OCI-LY1 (cell line): ENCODE data around the gene AP2A1.

ENCODE experiments used
- H2AFZ ChIP-seq: fragments of 200-600 bp; sonication (generic), shearing (Covaris generic); 2 replicates; pipeline ENCODE4 v1.6.0; 2014; ENCODE audit warnings: antibody characterized with exemption, mild to moderate bottlenecking, low read length
- H3F3A ChIP-seq: fragments of 200-600 bp; sonication (generic), shearing (Covaris generic); 2 replicates; pipeline ENCODE4 v1.6.0; 2014; ENCODE audit warnings: mild to moderate bottlenecking, antibody characterized with exemption, low read length, moderate library complexity; ENCODE audit not compliant: insufficient read depth
- H3K27ac ChIP-seq: fragments of 200-600 bp; sonication (generic); 2 replicates; pipeline ENCODE4 v1.5.1; 2014; ENCODE audit warnings: low read length, mixed run types, mild to moderate bottlenecking, low read depth; ENCODE audit not compliant: poor library complexity, severe bottlenecking
- H3K27me3 ChIP-seq: fragments of 200-600 bp; sonication (generic); 2 replicates; pipeline ENCODE4 v1.6.0; 2014; ENCODE audit warnings: antibody characterized with exemption, mild to moderate bottlenecking, low read length, moderate library complexity; ENCODE audit not compliant: insufficient read depth
- H3K36me3 ChIP-seq: fragments of 200-600 bp; sonication (generic); 2 replicates; pipeline ENCODE4 v1.6.1; 2014; ENCODE audit warnings: mild to moderate bottlenecking, antibody characterized with exemption, low read length, moderate library complexity, mixed read lengths; ENCODE audit not compliant: insufficient read depth
- H3K4me1 ChIP-seq: fragments of 200-600 bp; sonication (generic); 2 replicates; pipeline ENCODE4 v1.5.1; 2014; ENCODE audit warnings: mild to moderate bottlenecking, low read length, moderate library complexity; ENCODE audit not compliant: insufficient read depth, severe bottlenecking
- H3K4me2 ChIP-seq: fragments of 200-600 bp; sonication (generic), shearing (Covaris generic); 2 replicates; pipeline ENCODE4 v1.6.1; 2014; ENCODE audit warnings: low read length
- H3K4me3 ChIP-seq: fragments of 200-600 bp; sonication (generic); 2 replicates; pipeline ENCODE4 v1.5.1; 2014; ENCODE audit warnings: low read length, low read depth, mild to moderate bottlenecking, mixed read lengths; ENCODE audit not compliant: poor library complexity, severe bottlenecking
- H3K79me2 ChIP-seq: fragments of 200-600 bp; shearing (Covaris generic); 2 replicates; pipeline ENCODE4 v1.6.1; 2016; ENCODE audit warnings: mixed run types, low read length, mixed read lengths; ENCODE audit not compliant: insufficient read depth
- H3K9ac ChIP-seq: fragments of 200-600 bp; sonication (generic), shearing (Covaris generic); 2 replicates; pipeline ENCODE4 v1.6.1; 2014; ENCODE audit warnings: mild to moderate bottlenecking, low read length, mixed read lengths
- H3K9me2 ChIP-seq: fragments of 200-600 bp; sonication (generic), shearing (Covaris generic); 2 replicates; pipeline ENCODE4 v1.6.1; 2014; ENCODE audit warnings: low read depth, mild to moderate bottlenecking, low read length, mixed read lengths
- H3K9me3 ChIP-seq: fragments of 200-600 bp; shearing (Covaris generic); 2 replicates; pipeline ENCODE4 v1.6.1; 2014; ENCODE audit warnings: low read length, mixed read lengths
- H4K20me1 ChIP-seq: fragments of 200-600 bp; sonication (generic), shearing (Covaris generic); 2 replicates; pipeline ENCODE4 v1.6.0; 2016; ENCODE audit warnings: mild to moderate bottlenecking, low read length; ENCODE audit not compliant: insufficient read depth
- EZH2 ChIP-seq: fragments of 200-600 bp; sonication (generic), shearing (Covaris generic); IDR thresholded peaks from 2 replicates; pipeline ENCODE4 v1.8.0; 2017; ENCODE audit warnings: borderline replicate concordance, mixed run types, mild to moderate bottlenecking, antibody characterized with exemption, low read length, moderate library complexity, mixed read lengths
- TF ChIP-seq, protein P1 (sequence below): fragments of 200-600 bp; sonication (generic), shearing (Covaris generic); IDR thresholded peaks from 2 replicates; pipeline ENCODE4 v1.5.1; 2017; ENCODE audit warnings: mild to moderate bottlenecking, antibody characterized with exemption, low read length, moderate library complexity, mixed read lengths

Gene AP2A1

DNA sequence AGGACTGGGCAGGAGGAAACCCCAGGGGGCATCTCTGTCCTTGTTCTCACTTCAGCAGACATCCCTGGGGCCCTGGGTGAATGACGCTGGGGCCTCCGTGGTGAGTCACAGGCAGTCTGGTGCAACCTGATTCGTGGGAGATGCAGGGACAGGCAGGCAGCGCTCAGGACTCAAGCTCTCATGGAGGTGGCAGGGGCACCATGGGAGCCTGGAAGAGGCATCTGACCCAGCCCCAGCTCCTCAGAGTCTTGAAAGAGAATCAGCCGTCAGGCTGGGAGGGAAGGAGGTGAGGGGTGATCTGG lies 70.2 kb downstream of the AP2A1 start:
- H3K4me2 ChIP-seq: no peak overlapping the region
- TF ChIP-seq EZH2: no peak
- TF ChIP-seq, protein P1, sequence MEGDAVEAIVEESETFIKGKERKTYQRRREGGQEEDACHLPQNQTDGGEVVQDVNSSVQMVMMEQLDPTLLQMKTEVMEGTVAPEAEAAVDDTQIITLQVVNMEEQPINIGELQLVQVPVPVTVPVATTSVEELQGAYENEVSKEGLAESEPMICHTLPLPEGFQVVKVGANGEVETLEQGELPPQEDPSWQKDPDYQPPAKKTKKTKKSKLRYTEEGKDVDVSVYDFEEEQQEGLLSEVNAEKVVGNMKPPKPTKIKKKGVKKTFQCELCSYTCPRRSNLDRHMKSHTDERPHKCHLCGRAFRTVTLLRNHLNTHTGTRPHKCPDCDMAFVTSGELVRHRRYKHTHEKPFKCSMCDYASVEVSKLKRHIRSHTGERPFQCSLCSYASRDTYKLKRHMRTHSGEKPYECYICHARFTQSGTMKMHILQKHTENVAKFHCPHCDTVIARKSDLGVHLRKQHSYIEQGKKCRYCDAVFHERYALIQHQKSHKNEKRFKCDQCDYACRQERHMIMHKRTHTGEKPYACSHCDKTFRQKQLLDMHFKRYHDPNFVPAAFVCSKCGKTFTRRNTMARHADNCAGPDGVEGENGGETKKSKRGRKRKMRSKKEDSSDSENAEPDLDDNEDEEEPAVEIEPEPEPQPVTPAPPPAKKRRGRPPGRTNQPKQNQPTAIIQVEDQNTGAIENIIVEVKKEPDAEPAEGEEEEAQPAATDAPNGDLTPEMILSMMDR: no peak
- H3K4me1 ChIP-seq: peaks cover 2% of the 10 kb centered on the region
- no peaks in the 10 kb centered on the region for H3K9me3 ChIP-seq
- H3K36me3 ChIP-seq: peaks cover 96% of the 10 kb centered on the region
- H3K9ac ChIP-seq: no peak overlapping the region
- H2AFZ ChIP-seq: no peak overlapping the region
- H3K27ac ChIP-seq: no peak overlapping the region
- no peaks in the 10 kb centered on the region for H3K27me3 ChIP-seq
- no peaks in the 10 kb centered on the region for H3K79me2 ChIP-seq
- peaks cover 7% of the 10 kb centered on the region; the same call in 1 of the 2 replicates for H3F3A ChIP-seq
- H4K20me1 ChIP-seq: no peaks in the 10 kb centered on the region
- H3K9me2 ChIP-seq: no peaks in the 10 kb centered on the region
- no peak overlapping the region for H3K4me3 ChIP-seq

DNA sequence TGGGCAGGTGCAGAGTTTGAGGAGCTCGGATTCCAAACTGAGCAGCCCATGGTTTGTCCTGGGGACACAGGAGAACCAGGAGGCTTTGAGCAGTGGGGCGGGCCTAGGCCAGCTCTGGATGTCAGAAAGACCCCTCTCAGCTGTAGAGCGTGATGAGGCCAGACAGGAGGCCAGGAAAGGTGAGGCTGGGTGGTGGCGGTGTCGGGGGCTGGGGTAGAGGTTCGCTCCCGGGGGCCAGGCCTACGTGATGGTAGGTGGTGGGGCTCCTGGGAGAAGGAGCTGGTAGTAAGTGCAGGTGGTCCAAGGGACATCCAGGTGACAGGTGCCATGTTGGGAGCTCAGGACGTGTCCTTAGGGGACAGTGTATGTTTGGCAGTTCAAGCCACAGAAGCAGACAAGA lies 70.6 kb downstream of the AP2A1 start:
- Histone ChIP-seq H3K9me2 (no peaks in the 10 kb centered on the region), H3K9ac (no peak overlapping the region), H3K27ac (no peak overlapping the region), H3K79me2 (no peaks in the 10 kb centered on the region), H3K4me2 (no peak overlapping the region), H2AFZ (no peak overlapping the region), H4K20me1 (no peaks in the 10 kb centered on the region), H3K27me3 (no peaks in the 10 kb centered on the region), H3K4me1 (peaks cover 7% of the 10 kb centered on the region), H3K36me3 (peaks cover 93% of the 10 kb centered on the region), H3F3A (peaks cover 7% of the 10 kb centered on the region; the same call in 1 of the 2 replicates), H3K4me3 (no peak overlapping the region), H3K9me3 (no peaks in the 10 kb centered on the region)
- TF ChIP-seq EZH2: no peak

DNA sequence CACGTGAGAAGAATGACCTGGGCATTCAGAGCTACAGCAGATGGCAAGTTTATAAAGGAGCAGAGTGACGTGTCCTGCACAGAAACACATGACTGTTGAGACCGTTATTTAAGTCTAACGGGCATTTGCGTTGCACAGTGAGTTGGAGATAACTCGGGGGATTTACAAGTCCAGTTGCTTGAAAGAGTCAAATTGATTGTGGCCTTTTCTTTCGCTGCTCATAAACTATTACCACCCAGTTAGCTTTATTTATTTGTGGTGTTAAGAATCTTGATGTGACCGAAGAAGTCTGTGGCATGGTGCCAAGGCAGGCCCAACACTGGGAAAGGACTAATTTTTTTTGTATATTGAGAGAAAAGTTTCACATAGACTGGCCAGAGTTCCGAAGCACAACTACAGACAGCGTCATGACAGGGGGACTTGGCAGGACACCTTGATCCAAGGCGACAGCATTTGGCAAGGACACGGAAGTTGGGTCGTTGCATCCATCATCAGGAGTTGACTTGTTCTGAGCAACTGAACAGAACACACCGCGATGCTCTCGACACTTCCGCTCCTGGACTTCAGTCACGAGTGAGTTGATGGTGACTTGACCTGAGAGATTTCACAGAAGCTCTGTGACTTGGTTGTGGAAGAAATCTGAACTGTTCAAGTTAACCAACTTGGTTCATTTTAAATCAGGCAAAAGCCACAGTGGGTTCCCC lies 72.2 kb downstream of the AP2A1 start:
- Histone ChIP-seq H3K4me1 (peaks cover 23% of the 10 kb centered on the region), H3K27ac (no peak overlapping the region), H3K9ac (no peak overlapping the region), H3K9me2 (no peaks in the 10 kb centered on the region), H3K79me2 (no peaks in the 10 kb centered on the region), H4K20me1 (no peaks in the 10 kb centered on the region), H3F3A (peaks cover 7% of the 10 kb centered on the region; the same call in 1 of the 2 replicates), H3K9me3 (no peaks in the 10 kb centered on the region), H2AFZ (no peak overlapping the region), H3K27me3 (no peaks in the 10 kb centered on the region), H3K4me3 (no peak overlapping the region), H3K36me3 (peaks cover 77% of the 10 kb centered on the region), H3K4me2 (no peak overlapping the region)
- TF ChIP-seq EZH2: no peak
- TF ChIP-seq, protein P1: no peak

DNA sequence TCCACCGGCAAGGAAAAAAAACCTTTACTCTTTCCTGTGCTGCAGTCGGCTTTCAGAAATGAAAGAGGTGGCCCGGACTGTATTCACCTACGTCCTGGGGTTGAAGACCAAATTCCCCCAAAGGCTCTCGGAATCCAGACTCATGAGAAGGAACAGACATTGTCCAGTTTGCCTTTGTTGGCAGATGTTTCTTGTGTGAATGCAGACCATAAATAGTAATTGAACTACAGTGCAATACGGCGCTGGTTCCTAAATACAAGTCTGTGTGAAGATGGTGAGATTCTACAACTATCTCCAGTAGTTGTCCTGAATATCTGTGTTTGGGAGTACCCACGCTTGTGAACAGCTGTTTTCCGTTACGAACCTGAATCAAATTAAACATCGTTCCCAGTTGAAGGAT lies 72.9 kb downstream of the AP2A1 start:
- H3K36me3 ChIP-seq: peaks cover 70% of the 10 kb centered on the region

More for the DNA sequence above, 72.9 kb downstream of the AP2A1 start:
- Histone ChIP-seq H3K4me2 (no peak overlapping the region), H3K27ac (no peak overlapping the region), H4K20me1 (no peaks in the 10 kb centered on the region), H3K4me3 (no peak overlapping the region), H3K4me1 (peaks cover 30% of the 10 kb centered on the region), H3K9me3 (no peaks in the 10 kb centered on the region), H2AFZ (no peak overlapping the region), H3F3A (peaks cover 7% of the 10 kb centered on the region; the same call in 1 of the 2 replicates), H3K79me2 (no peaks in the 10 kb centered on the region), H3K9me2 (no peaks in the 10 kb centered on the region), H3K9ac (no peak overlapping the region), H3K27me3 (no peaks in the 10 kb centered on the region)
- TF ChIP-seq, protein P1: no peak
- no peak for TF ChIP-seq EZH2
